ENCODE data around the gene TFDP2.

Gene TFDP2

GRCh38 chr3:142165194-142165593 is 15.8 kb upstream of the TFDP2 start:
- H3K4me3 ChIP-seq (replicated peaks in 1 of 2; ENCODE audit: low read depth in 2 of 2, low read length in 2 of 2) = no peak overlapping the region
- DNase-seq (ENCODE audit: low read depth in 2 of 2) = peak in 1 of 2 donors; percentile 34
- no peak for TF ChIP-seq CTCF (IDR thresholded peaks at IDR 0.05; ENCODE audit: low read depth, low read length)

DNA sequence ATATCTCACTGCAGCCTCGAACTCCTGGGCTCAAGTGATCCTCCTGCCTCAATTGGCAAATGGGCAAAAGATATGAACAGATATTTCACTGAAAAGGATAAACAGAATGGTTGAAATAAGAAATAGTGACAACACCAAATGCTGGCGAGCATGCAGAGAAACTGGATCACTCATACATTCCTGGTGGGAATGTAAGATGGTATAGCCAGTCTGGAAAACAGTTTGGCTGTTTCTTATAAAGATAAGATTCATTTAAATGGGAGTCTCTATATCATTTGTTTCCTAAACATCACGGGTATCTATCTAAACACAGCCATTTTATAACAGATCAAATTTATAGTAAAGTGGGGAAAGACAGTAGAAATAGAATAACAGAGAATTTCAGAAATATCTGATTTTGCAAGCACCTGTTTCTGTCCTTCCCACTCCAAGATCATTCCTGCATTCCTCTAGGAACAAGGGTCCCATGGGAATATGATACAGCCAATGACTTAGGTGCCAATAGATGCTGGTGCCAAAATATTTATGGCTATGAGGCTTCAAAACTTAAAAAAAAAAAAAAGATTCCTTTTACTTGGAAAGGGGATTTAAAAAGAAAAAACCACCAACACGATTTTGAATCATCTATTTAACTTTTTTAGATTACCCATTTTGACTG is 9.9 kb upstream of the TFDP2 start:
- DNase-seq (ENCODE audit: low read depth in 2 of 2) = no peak
- no peak for TF ChIP-seq CTCF (IDR thresholded peaks at IDR 0.05; ENCODE audit: low read depth, low read length)
- no peak overlapping the region for H3K4me3 ChIP-seq (replicated peaks in 1 of 2; ENCODE audit: low read depth in 2 of 2, low read length in 2 of 2)

GRCh38 chr3:142154186-142154585 is 4.8 kb upstream of the TFDP2 start:
- no peak for TF ChIP-seq CTCF (IDR thresholded peaks at IDR 0.05; ENCODE audit: low read depth, low read length)
- no peak overlapping the region for H3K4me3 ChIP-seq (replicated peaks in 1 of 2; ENCODE audit: low read depth in 2 of 2, low read length in 2 of 2)
- DNase-seq (ENCODE audit: low read depth in 2 of 2) = no peak

GRCh38 chr3:142152384-142152783 is 3.0 kb upstream of the TFDP2 start:
- H3K4me3 ChIP-seq (replicated peaks in 1 of 2; ENCODE audit: low read depth in 2 of 2, low read length in 2 of 2) = no peak overlapping the region
- DNase-seq (ENCODE audit: low read depth in 2 of 2) = no peak
- peak; percentile 9 for TF ChIP-seq CTCF (IDR thresholded peaks at IDR 0.05; ENCODE audit: low read depth, low read length)

GRCh38 chr3:142151828-142152227 is 2.5 kb upstream of the TFDP2 start:
- no peak for DNase-seq (ENCODE audit: low read depth in 2 of 2)
- H3K4me3 ChIP-seq (replicated peaks in 1 of 2; ENCODE audit: low read depth in 2 of 2, low read length in 2 of 2) = no peak overlapping the region
- TF ChIP-seq CTCF (IDR thresholded peaks at IDR 0.05; ENCODE audit: low read depth, low read length) = no peak

- H3K4me3 ChIP-seq (replicated peaks in 1 of 2; ENCODE audit: low read depth in 2 of 2, low read length in 2 of 2) = no peak overlapping the region
- DNase-seq (ENCODE audit: low read depth in 2 of 2) = no peak
- no peak for TF ChIP-seq CTCF (IDR thresholded peaks at IDR 0.05; ENCODE audit: low read depth, low read length)
Observed at GRCh38 chr3:142151240-142151639, 1.9 kb upstream of the TFDP2 start.

DNA sequence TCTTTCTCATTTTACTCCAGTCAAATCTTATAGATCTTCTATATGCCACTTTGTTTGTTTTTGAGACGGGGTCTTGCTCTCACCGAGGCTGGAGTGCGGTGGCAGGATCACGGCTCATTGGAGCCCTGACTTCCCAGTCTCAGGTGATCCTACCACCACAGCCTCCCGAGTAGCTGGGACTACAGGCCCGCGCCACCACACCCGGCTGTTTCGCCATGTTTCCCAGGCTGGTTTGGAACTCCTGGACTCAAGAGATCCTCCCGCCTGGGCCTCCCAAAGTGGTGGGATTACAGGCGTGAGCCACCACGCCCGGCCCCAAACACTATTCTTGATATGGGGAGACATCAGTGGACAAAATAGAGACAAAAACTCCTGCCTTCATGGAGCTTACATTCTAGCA is 927 bp upstream of the TFDP2 start:
- no peak overlapping the region for H3K4me3 ChIP-seq (replicated peaks in 1 of 2; ENCODE audit: low read depth in 2 of 2, low read length in 2 of 2)
- TF ChIP-seq CTCF (IDR thresholded peaks at IDR 0.05; ENCODE audit: low read depth, low read length) = no peak
- DNase-seq (ENCODE audit: low read depth in 2 of 2) = no peak
